GM21825 (cell line): ENCODE data around the gene PLXNA1.
A peak's percentile ranks its signal among the peaks of the same experiment; 100 is the strongest.

Source experiments
- ATAC-seq: cut with Tn5 transposase; IDR thresholded peaks from one replicate; pipeline ENCODE4 v1.9.1; 2021; ENCODE audit warnings: mild to moderate bottlenecking, moderate library complexity; ENCODE audit not compliant: unreplicated experiment

The PLXNA1 gene

DNA sequence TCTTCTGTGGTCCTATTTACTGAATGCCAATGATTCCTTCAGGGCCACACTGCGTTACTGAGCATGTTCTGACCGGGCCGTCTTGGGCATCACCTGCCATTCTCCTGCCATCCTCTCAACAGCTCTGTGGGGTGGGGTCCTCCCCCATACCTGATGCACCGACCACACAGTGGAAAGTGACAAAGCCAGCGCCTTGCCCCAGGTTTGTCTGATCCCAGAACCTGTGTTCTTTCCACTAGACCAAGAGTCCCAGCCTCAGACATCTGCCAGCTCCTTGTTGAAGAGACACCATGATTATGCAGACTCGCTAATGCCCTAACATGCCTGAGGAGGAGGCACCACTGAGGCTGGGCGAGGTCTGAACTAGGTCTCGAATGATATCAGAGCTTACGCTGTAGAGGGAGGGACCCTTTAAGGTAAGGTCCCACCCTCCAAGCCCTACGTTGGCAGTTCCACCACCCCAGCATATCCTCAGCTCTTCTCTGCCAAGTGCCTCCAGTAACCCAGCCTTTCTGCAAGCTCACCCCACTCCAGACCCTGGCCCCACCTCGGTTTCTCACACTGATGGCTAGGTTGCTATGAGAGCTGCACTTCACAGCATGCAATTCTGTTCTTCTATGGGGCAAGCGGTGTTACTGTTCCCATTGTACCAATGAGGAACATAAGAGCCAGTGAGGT lies 29.8 kb upstream of the PLXNA1 start:
- ATAC-seq: no peak

DNA sequence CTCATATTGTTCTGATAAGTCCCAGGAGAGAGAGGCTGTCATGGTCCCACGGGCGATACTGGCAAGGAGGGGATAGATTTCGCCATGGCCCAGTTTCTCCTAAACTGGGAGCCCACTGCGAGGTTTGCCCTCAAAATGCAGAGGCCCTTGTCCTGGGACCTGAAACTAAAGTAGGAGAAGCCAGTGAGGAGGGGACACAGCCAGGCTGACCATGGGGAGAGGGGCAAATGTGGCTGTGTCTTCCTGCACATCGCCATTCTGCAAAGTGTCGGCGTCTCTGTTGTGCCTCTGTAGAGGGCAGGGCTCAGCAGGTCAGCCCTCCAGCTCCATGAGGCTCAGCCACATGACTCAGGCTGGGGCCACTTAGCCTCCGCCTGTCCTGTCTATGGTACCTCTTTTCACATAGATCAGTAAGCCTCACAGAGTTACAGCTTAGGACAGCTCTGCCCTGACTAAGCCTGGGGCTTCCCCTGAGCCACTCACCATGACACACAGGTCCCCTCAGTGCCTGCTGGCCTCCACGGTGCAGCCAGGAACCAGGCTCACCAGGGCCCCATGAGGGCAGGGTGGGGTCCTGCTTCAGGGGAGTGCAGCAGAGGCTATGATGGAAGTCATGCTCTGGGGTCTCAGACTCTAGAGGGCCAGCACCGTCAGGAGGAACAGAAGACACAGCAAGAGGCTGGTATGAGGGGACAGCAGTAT lies 28.6 kb upstream of the PLXNA1 start:
- ATAC-seq: peak; percentile 58

DNA sequence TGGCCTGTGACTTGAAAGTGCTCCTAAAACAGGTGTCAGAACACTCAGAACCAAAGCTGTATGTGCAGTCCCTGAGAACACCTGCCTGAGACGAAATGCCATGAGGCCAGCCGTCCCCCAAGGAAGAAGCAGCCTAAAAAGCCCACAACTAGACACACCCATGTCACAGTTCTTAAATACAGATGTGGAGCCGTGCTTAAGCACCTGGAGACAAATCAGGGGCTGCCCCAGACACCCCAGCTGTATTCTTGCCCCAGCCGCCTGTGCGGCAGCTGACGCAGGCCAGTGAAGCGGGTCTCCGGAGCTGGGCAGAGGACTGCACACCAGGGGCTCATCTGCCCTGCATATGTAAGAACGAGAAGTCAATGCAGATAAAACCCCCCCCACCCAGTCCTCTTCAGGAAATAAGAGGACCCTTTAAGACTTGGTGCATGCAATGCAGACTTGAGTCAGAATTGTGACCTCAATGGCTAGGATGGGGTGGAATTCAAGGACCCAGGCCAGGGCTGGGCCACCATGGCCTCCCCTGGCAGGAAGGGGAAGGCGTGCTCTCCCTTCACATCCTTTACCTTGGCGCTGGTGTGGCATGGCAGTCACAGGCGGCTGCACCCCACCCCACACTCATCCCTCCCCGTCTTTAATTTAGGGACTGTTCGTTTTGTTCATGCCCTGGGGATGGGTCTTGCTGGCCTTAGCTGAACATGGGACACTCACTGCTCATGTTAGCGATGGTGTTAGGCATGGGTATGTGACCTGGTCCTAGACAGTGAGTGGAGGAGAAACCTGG lies 27.7 kb upstream of the PLXNA1 start:
- ATAC-seq: peak; percentile 70

DNA sequence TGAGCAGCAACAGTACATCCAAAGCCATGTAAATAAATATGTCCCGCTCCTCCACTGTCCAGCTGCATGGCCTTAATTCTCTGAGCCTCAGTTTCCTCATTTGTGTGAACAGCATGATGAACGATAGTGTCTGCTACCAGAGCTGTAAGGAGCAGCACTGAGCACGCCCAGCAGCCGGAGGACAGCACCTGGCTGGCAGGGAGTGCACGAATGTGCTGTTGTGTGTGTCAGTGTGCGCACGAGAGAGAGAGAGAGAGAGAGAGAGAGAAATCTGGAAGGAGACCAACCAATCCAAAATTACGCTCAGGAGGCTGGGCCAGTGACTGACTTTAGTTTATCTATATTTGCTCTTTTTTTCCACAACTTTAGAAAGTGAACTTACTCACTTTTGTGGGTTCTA lies 26.6 kb upstream of the PLXNA1 start:
- ATAC-seq: no peak

DNA sequence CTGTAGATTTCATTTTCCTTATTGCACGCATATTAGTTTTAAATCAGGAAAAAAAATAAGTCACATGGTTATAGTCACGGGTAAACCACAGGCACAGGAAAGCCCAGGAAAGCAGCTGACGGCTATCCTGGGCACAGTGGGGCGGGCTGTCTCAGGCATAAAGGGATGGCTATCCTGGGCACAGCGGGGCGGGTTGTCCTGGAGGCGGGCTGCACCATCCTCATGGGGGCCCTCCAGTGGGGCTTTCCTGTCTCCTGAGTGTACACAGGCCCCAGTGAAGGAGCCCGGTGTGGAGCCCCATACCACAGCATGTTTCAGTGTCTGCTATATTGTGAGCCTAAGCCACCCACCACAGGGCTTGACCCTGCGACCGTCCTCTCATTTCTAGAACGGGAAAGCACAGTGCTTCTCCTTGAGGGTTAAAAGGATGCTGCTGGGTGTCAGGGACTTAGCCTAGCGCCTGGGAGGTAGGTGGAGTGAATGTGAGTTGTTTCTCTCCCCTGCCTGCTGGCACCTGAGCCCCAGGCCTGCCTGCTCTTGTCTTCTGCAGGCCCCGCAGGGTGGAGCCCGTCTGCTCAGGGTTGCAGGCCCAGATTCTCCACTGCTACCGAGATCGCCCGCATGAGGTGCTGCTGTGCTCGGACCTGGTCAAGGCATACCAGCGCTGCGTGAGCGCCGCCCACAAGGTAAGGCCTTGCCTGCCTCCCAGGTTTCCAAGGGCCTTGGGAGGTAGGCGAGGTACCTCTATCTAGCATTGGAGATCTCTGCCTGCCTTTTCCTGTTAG lies 25.9 kb upstream of the PLXNA1 start:
- no peak for ATAC-seq

DNA sequence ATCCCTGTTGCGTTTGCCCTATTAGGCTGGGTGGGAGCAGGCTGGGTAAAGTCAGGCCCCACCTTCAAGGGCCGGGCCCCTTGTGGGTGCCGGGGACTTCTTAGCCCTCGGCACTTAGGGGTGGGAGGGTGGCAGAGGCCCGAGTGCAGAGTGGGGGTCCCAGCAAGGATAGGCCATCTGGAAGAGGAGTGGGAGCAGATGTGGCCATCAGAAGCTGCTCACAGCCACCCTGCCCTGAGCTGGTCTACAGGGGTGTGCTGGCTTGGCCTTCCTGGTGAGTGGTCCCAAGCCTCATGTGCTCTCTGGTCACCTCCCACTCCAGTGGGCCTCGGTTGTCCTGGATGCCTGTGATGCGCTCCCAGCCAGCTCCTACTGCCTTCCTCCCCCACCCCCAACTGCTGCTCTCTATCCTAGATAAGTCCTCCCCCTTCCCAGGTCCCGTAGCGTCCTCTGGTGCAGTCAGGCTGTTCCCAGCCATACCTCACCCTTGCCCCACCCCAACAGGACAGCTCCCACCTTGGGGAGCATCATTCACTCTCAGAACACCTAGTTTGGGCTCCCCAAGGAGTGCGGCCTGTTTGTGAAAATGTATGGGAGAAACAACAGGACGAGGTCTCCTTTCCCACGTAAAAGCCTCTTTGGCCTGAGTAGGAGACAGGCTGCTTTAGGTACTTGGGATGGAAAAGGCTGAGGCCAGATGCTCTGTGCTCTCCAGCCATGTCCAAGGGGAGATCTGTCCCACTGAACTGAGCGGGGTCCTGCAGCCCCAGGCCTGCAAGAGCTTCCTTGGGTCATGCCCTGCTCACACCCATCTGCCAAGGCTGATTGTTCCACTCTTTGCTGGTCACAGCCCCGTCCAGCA lies 24.9 kb upstream of the PLXNA1 start:
- ATAC-seq: no peak

DNA sequence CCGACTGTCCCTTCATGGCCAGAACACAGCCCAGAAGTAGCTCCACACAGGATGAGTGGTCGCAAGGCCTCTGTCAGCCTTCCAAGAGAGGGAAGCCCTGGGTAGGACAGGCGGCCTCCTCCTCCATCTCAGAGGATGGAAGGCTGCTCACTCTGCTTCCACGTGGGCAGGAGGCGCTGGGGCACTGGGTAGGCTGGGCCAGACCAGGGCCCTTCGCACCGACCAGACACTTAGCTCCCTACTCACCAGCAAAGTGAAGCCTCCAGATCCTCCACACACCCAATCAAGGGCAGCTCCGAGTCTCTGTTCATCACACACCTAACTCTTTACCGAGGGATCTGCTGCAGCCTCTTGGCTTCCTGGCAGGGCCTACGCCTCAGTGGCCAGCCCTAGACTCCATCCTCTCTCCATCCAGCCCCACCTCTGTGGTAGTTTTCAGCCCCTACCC lies 24.3 kb upstream of the PLXNA1 start:
- ATAC-seq: no peak

DNA sequence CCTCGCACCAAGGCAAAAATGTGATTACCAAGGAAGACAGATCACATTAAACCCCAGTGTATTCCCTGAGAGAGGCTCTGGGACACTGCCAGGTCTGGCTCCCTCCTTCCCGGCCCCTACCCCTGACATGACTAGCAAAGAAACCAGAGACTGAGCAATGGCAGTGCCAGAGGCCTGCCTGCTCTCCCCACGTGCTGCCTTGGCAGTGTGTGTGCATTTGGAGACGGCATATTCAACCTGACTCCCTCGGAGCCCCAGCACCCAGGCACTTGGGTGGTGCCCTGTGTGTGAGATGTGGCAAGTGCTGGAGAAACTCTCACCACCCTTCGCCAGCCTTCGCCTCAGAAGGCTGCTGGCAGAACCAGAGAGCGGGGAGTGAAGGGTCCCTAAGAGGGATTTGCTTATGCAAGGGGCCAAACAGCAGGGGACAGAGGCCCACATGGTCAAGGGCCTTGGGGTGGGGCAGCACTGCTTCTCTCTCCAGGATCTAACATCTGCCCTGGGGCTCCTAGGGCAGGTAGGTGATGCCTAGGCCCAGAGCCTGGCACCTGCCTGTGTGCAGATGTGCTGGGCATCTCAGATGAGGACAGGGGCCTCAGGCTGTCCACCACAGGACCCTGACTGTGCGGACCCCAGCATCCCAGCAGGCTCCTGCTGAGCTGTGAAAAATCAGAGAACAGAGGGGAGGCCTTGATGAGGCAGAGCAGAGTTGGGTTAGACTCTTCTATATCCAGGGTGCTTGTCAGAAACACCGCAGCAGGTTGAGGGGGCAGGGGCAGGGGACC lies 23.6 kb upstream of the PLXNA1 start:
- no peak for ATAC-seq

DNA sequence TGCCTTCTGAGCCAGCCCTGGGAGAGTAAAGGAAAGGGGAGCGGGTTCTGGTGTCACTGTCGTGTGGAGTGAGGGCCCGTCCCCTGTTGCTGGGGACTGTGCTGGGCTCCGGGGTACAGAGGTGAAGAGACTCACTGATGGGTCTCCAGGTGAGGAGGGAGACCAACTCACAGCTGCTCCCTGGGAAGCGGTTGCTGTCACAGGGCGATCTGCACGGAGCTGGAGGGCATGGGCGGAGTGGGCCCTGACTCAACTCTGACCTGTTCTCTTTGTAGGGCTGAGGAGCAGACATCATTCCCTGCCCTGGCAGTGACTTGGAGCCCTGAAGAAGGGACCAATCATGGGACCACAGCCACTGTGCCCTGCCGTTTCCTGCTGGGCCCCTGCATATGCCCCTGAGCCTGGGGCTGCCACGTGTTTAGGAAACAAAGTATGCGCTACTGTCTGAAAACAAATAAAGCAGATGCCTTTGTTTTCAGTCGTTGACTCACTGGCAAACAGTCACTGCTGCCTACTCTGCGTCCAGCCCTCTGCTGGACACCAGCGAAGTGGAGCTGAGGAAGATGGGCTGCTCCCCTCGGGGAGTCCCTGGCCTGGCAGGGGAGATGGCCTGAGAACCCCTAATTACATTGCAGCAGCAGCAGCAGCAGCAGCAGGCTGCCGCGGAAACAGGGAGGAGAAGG lies 22.9 kb upstream of the PLXNA1 start:
- no peak for ATAC-seq

DNA sequence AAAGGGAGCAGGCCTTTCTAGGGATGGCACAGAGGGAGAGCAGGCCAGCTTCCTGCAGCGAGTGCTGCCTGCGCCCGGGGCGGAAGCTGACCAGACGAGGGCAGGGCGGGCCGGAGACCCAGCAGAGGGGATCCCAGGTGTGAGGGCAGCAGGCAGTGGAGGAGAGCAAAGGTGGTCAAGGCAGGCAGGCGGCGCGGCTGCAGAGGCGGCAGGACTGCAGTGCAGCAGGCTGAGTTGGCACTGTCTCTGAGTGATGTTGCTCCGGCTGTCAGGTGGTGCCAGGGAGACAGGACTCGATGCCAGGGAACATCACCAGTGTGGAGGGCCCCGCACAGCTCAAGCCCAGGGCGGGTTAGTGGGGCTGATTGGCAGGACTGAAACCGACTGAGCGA lies 22.3 kb upstream of the PLXNA1 start:
- no peak for ATAC-seq

DNA sequence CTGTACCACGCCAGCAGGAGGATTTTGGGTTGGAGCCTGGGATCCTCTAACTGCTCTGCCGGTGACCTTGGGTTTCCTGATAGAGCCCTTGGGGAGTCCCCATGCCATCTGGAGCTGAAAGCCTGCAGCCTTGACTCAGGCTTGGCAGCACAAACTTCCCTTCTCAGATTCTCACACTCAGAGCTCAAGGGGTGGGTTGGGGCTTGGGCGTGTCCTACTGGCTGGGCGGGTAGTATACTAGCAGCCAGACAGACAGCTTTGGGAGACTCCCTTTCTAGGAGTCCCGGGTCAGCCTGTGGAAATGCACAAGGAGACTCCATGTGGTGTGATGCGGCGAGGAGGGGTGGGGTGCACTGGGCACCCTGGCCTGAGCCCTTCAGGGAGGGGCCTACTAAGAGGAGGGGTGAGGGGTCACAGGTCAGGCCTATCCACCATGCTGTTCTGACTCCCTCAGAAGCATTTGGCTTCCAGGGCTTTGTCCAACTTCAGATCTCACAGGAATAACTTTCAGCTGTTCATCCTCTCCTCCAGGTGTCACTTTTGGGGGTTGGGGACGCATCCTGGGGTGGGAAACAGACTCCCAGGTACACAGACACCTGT lies 21.6 kb upstream of the PLXNA1 start:
- ATAC-seq: peak; percentile 63

DNA sequence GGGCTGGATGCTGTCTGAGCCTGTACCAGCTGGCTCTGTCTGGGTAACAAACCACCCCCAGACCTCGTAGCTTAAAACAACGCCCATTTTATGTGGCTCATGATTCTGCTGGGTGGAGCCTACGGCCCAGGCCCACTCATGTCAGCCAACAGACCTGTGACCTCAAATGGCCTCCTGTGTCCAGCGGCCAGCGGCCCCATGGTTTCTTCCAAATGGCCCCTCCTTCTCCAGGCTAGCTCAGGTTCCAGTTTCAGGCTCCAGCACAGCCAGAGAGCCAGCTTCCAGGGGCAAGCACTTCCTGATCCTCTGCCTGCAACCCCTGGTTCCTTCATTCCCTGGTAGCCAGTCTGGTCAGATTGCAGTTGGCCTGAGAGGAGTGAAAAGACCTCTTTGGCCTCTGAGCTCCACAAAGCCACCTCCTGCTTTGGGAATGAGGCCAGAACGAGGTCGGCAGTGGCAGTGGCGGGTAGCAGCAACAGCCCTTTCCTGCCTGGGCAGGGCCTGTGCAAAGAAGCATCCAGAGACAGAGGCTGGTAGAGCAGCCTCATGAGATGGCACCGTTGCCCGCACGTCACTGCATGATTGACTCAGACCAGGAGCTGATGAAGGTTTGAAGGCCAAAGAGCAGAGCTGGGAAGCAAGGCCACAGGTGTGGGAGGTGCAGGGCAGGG lies 21.0 kb upstream of the PLXNA1 start:
- ATAC-seq: no peak

DNA sequence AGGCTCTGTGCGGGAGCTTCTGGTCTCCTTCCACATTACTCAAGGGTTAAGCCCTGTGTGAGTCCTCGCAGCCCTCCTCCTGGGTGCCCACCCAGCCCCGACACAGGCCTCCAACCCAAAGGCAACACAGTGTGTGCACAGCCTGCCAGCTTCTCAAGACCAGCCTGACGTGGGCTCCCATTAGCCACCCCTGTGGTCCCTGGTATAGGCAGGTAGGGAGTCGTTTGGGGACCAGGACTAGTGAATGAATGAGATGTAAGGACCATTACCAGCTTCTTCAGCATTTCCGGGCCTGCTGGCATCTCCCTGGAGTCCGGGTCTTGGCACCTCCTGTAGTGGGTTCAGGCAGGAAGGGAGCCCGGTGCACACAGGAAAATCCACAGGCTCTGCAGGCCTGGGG lies 20.2 kb upstream of the PLXNA1 start:
- ATAC-seq: no peak

DNA sequence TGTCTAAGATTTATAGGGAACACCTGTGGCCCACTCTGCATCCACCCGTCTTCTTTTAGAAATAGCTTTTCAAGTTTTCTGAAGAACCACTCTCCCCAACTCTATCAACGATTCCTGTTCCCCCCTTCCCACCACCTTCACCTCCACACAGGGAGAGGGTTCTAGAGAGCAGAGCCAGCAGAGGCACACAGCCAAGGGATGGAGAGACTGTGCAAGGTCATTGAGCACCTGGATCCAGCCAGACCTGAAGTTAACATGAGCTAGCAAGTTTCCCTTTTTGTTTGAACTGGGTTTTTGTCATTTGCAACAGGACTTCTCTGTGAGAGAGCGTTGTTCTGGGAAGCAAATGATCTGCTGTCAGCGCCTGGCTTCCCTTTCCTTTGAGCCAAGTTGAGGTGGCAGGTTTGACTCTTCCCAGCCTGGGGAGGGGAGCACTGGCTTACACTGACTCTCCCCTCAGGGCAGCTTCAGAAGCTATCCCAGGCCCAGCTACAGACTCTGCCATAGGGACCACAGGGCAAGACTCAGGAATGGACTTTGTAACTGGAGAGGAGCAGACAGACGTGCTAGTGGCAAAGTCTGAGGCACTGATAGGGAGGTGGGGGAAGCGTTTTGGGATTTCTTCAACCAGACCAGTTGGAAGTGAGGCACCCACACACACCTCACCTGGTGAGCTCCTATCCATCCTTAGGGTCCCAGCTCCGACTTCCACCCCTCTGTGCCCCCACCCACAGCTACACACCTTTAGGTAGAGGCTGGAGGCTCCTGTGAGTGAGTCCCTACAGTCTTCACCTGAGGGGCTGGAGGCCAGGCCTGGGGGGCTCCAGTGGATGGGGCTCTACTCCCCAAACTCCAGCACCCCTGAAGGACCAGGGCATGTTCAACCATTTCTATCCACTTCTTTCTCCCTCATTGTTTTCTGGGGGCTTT lies 19.4 kb upstream of the PLXNA1 start:
- no peak for ATAC-seq

DNA sequence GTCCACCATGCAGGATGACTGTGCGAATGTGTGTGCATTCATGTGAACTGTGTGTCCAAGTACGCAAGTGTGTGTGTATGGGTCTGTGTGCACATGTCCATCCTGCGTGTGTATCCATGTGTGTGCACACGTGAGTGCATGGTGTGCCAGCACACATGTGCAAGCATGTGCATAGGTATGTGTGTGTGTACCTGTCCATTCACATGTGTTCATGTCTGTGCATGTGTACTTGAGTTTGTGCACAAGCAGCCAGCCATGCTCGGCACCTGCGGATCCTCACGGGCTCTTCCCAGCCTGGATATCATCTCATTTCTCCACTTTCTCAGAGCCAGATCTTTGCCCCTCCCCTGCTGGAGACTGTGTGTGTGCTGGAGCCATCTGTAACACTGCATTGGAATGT lies 18.7 kb upstream of the PLXNA1 start:
- no peak for ATAC-seq

DNA sequence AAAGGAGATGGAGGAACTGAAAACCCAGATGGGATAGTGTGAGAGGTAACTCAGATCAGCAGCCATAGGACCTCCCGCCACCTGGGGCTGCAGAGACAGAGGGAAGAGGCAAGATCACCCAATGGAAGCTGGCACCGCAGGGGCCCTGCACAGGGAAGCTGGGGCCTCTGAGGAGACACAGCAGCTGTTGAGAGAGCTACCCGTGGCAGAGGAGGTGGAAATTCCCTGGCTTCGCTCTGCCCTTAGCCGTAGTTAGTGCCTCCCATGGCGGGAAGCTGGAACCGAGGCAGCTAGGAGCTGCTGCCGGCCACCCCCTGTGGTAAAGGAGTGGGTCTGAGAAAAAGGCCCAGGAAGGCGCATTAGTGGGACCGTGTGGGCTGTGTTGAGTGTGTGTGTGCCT lies 18.0 kb upstream of the PLXNA1 start:
- ATAC-seq: no peak

DNA sequence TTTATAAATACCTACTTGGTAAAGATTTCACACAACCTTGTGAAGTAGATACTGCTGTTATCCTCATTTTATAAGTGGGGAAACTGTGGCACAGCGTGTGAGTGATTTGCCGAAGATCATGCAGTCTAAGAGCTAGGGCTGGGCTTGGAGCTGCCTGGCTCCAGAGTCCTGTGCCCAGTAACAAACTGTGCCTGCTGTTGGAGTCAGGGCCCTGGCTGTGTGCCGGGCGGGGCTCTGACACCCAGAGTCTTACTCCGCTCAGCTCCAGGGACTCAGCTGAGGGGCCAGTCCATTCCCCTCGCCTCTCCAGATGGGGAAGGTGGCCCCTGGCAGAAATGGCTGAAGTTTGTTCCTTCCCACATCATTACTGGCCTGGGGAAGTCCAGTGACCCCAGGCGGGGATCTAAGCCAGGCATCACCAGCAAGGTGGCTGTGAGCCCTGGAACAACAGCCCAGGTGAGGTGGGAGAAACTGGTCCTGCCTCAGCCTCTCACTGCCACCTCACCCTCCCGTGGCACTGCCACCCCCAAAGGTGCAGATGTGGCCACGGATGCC lies 17.3 kb upstream of the PLXNA1 start:
- no peak for ATAC-seq
